NCI-H524 treated with DMSO at 0.1 percent for 48 hours (cell line): Measurements from ENCODE around the gene MYO6.

Experiments
- DNase-seq: peaks from one replicate; lab custom pipeline; 2025; lab: John Stamatoyannopoulos, UW

The MYO6 gene

DNA sequence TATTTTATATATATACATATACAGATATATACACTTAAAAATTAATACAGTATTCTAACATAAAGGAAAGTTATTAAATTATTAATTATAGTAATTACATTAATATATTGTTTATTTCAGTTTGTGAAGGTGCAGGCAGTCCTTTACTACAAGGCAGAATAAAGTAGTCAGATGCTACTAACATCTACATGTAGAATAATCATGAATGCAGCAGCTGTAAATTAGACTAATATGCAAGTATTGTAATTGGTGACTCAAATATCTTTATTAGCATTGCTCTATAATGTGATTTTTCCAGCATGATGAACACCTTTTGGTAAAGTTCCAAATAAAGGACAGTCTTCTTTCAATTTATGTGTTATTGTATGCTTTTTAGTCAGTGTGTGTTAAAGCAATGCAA is 17.3 kb downstream of the MYO6 start:
- DNase-seq: no peak

DNA sequence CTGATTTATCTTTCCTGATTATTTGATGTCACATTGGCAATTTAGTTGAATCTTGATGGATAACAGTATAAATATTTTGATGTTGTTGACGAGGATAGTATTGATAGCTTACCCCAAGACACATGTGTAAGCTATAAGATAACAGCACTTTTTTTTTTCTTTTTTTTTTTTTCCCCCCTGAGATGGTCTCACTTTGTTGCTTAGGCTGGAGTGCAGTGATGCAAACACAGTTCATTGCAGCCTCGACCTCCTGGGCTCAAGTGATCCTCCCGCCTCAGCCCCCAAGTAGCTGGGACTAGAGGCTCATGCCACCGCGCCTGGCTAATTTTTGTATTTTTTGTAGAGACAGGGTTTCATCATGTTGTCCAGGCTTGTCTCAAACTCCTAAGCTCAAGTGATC is 21.8 kb downstream of the MYO6 start:
- no peak for DNase-seq

DNA sequence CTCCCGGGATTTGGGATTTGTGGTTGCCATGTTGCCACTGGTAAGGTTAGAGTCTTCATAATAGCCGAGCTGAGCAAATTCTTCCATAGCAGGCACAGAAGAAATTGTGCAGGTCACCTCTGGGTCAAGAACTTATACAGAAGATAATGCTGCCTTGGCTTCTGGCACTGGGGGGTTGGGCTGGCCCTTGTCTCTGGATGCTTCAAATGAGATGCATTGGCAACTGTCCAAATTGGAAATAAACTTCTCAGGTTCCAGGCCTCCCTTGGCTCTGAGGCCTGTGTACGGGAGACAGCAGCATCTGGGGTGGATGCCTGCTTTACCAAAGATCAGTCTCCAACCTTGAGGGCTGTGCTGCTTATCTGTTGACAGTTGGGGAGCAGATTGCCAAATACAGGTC is 26.2 kb downstream of the MYO6 start:
- peak; percentile 92 for DNase-seq

DNA sequence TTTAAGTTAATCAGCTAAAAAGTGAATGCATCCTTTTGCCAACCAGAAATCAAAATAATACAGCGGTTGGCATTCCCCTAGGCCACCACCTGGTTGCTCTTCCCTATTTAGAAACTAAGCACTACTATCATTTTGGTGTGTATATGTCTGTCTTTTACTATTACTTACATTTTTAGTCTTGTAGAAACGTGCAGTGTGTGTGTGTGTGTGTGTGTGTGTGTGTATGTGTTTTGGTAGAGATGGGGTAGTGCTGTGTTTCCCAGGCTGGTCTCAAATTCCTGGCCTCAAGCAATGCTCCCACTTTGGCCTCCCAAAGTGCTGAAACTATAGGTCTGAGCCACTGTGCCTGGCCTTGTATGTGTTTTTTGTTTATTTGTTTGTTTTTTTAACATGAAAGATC is 27.4 kb downstream of the MYO6 start:
- DNase-seq: no peak

DNA sequence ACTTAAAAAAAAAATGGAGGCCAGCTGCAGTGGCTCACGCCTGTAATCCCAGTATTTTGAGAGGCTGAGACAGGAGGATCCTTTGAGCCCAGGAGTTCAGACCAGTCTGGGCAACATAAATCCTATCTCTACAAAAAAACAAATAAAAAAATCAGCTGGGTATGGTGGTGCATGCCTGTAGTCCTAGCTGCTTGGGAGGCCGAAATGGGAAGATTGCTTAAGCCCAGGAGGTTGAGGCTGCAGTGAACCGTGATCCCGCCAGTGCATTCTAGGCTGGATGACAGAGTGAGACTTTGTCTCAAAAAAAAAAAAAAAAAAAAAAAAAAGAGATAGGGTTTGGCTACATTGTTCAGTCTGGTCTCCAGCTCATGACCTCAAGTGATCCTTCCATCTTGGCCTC is 29.7 kb downstream of the MYO6 start:
- DNase-seq: no peak

DNA sequence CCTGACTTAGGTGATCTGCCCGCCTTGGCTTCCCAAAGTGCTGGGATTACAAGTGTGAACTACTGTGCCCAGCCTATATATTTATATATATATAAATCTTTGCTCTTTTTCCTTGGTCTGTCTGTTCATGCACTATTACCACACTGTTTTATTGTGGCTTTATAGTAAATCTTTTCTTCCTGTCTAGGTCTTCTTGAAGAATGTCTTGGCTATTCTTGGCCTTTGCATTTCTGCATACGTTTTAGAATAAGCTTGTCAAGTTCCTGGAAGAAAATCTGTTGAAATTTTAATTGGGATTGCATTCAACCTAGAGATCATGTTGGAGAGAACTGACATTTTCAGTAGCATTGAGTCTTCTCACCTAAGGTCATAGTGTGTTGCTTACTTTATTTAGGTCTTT is 37.1 kb downstream of the MYO6 start:
- no peak for DNase-seq

DNA sequence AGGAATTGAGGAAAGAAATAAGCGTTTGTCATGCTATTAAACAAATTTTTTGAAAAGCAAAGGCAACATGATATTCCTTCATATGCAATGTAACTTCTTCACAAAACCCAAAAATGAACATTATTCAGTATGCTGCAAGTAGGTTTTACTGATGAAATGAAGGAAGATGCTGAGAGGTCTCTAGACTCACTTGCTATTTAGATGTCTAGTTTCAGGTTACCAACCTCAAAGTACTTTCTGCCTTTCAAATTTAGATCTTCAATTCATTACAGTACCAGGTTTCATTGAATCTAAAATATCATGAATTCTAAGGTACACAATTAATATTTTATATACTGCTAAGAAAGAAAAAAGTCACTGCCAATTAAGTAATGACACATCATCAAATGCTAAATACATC is 39.9 kb downstream of the MYO6 start:
- DNase-seq: no peak

DNA sequence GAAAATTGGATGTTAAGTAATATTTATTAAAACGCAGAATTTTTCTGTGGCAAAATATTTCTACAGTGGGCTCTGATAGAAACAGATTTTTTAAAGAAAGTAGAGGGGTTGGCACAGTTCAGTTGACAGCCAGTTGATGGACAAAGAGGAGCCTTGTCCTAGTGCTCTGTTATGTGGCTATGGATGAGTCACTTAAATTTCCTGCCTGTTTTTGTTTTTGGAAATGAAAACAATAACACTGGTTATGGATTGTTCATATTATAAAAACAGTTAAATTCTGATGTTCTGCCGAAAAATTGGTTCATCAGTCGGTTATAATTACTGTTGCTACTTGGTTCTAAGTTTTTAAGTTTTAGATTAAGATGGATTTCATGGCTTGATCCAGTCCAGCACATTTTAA is 42.8 kb downstream of the MYO6 start:
- DNase-seq: no peak

DNA sequence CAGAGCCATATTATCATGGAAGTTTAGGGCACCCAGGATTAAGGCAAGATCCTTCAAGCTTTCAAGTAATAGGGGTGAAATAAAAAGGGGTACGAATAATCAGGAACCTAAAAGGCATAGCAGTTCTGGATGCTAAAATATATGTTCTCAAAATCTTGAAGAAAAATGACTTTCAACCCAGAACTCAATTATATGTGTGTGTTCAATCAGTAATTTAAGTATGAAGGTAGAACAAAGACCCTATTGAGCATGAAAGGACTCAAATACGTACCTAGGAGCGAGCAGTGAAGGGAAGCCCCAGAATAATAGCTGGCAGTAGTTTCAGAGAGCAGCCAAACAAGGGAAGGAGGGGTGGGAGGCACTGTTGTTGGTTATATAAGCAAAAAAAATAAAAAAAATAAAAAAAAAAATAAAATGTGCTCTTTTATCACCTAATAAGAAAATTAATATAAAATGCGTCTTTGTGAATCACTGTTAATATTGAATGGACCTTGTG is 45.4 kb downstream of the MYO6 start:
- no peak for DNase-seq

DNA sequence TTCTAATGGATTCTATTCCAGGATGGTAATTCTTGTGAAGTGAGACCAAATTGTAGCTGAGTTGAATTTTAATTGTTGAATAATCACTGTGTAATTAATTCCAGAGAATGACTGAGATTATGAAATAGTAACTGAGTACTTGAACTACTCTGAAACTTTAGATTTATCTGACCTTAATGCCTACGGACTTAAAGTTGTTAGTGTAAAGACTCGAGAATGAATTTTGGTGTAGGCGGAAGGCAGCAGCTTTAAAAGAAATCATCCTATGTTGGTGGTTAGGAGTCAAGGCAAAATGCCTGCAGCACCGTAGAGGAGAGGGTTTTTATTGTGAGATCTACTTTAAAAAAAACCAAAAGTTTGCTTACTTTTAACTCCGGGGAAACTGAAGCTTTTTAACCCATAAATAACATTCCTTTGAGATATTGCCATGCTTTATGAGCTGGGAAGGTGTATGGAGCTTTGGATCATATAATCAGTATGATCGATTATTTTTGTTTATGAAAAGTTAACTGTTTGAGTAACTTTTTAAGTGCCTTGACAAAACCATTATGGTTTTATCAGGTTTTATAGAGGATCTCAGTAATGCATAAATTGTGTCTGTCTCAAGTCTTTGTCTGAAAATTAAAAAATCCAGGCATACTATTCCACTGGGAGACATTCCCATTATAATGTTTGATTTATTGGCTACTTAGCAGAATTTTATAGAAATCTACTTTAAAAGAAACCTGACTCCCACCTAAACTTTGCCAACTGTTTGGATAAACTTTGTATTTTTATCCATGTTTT is 46.1 kb downstream of the MYO6 start:
- no peak for DNase-seq

DNA sequence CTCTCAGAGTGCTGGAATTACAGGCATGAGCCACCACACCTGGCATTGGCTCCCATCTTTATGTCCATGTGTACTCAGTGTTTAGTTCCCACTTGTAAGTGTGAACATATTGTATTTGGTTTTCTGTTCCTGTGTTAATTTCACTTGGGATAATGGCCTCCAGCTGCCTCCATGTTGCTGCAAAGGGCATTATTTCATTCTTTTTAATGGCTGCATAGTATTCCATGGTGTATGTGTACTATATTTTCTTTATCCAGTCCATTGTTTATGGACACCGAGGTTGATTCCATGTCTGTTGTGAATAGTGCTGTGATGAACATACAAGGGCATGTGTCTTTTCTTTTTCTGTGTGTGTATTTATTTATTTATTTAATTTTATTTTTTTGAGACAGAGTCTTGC is 47.7 kb downstream of the MYO6 start:
- no peak for DNase-seq

DNA sequence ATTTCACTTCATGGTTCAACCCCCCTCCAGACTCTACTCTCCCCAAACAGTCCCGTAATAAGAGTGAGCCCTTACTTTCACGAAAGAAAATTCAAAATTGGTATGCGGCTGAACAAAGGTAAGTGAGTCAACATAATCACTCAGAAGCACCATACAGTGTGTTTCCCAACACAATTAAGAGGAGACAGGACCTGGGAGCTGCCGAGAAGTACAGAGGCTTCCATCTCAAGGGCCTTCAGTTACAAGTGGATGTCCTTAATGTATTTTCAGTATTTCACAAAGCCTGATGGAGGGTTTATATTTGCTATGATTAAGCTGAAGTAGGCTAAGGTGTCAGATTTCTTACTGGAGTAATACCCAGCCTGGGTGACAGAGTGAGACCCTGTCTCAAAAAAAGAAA is 51.1 kb downstream of the MYO6 start:
- DNase-seq: peak; percentile 74

DNA sequence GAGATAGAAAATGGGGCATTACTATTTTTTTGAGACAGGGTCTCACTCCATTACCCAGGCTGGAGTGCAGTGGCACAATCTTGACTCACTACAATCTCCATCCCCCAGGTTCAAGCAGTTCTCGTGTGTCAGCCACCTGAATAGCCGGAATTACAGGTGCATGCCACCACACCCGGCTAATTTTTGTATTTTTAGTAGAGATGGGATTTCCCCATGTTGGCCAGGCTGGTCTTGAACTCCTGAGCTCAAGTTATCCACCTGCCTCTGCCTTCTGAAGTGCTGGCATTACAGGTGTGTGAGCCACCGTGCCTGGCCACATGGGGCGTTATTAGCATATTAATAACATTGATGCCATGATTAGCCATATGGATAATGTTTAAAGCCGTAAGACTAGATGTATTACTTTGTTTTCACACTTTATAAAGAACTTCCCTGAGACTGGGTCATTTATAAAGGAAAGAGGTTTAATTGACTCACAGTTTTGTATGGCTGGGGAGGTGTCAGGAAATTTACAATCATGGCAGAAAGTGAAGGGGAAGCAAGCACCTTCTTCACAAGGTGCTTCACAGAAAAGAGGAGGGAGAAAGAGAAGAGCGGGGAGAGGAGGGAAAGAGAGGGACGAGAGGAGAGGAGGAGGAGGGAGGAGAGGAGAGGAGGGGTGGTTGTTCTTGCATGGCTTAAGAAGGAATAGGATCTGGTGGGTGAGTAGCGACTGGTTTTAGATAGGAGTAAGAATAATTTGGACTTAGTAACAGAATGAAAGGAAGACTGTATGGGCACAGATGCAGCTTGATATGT is 51.9 kb downstream of the MYO6 start:
- DNase-seq: no peak

DNA sequence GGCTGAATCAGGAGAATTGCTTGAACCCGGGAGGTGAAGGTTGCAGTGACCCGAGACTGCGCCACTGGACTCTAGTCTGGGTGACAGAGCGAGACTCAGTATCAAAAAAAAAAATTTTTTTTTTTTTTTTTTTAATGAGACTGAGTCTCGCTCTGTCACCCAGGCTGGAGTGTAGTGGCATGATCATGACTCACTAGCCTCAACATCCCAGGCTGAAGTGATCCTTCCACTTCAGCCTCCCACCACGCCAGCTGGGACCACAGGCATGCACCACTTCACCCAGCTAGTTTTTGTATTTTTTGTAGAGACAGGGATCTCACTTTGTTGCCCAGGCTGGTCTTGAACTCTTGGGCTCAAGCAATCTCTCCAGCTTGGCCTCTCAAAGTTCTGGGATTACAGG is 53.3 kb downstream of the MYO6 start:
- no peak for DNase-seq

DNA sequence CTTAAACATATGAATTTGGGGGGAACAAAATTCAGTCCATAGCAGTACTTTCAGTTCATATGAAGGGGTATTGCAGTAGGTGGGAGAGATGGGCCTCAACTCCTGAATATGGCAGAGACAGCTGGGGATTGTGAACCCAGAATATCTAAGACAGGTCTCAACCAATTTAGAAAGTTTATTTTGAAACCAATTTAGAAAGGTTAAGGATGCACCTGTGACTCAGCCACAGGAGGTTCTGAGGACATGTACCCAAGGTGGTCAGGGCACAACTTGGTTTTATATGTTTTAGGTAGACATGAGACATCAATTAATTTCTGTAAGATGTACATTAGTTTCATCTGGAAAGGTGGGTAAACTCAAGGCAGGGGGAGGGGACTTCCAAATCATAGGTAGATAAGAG is 59.5 kb downstream of the MYO6 start:
- DNase-seq: no peak

DNA sequence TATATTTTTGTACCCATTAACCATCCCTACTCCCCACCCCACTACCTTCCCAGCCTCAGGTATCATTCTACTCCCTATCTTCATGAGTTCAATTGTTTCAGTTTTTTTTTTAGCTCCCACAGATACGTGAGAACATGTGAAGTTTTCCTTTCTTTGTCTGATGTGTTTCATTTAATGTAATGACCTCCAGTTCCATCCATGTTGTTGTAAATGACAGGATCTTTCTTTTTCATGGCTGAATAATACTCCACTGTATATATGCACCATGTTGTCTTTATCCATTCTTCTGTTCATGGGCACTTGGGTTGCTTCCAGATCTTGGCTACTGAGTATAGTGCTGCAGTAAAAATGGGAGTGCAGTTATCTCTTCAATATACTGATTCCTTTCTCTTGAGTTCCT is 63.5 kb downstream of the MYO6 start:
- DNase-seq: no peak

DNA sequence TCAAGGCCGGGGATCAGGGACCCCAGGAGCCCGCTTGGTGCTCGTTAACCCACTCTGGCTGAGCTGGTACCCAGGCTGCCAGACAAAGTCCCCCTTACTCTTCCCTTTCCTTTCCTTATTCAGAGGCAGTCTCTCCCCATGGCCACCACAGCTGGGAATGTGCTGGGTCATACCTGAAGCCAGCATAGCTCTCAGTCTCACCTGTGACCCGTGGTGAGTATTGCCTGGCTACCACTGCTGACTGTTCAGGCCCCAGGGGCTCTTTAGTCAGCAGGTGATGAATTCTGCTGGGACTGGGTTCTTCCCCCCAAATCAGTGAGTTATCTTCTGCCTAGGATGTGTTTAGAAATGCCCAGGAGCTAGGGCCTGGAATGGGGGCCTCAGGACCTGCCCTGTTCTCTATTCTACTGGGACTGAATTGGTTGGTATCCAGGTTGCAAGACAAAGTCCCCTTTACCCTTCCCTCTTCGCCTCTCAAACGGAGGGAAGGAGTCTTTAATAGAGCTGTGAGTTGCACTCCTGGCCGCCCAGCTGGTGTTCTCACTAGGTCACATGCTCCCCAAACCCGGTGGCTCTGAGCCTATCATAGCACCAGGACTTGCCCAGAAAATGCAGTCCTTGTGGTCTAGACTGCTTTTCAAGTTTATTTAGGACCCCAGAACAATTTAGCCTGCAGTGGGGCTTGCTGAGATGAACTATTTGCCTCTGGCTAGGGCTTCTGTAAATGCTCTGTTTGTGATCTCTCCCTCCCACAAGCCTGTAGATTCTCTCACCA is 64.6 kb downstream of the MYO6 start:
- no peak for DNase-seq

DNA sequence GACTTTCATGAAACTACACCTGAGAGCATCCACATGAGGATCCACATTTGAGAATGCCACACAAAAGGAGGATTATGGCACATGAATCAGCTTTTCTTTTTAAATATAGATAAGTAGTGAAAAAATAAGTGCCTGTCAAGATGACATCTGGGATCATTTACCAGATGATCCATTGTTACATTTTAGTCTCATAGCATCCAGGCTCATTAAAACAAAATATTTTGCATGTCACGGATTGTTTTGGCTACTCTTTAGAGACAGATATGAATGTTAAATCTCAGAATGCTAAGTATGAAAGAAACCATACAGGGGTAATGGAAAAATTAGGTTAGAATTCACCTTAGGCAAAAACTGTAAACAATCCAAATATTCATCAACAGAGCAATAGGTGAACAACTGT is 66.7 kb downstream of the MYO6 start:
- DNase-seq: no peak

DNA sequence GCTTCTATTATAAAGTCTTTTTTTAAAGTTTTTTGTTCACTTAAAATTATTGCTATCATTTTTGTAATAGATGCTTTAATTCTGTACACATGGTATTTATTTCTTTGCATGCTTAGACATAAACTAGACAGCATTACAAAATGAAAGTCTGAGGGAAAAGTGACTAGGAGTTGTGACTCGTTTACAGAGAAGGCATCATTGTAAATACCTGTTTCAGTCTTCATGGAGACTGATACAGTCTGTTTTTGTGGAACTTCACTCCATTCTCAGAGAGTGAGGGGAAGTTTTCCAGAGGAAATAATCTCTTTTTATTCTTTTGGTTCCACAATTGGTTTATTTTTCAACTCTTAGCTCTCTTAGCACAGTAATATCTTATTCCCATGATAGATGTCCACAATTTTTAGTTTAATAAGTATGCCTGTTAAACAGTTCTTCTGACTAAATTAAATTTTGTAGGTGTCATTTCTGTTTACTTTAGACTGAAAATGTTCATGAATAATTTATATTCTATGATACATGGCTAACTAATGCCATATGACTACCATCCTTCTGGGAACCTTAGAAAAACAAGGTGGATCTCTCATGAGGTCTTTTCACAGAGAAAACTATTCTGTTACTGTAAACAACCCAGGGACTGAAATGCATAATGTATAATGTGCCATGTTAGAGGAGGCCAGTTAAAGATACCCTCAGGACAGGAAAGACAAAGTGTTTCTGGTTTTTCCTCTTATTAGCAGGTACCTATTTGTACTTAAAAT is 69.2 kb downstream of the MYO6 start:
- no peak for DNase-seq

DNA sequence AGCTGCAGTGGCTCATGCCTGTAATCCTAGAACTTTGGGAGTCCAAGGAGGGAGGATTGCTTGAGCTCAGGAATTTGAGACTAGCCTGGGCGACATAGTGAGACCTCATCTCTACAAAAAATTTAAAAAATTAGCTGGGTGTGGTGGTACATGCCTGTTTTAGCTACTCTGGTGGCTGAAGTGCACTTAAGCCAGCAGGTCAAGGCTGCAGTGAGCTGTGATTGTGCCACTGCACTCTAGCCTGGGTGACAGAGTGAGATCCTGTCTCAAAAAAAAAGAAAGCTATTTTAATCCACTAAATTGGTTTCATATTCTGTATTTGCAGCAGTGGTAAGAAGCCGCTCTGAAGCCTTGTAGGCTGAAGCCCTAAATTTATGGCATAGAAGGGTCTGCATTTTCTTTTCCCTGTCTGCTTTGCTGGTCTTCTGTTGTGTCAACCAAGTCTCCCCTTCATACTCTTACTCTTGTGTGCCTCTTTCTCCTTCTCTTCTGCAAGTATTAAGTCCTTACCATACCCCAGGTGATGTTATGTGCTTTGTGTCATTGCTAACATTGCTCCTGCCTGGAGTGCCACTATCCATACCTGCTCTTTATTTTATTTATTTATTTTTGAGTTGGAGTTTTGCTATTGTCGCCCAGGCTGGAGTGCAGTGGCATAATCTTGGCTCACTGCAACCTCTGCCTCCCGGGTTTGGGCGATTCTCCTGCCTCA is 70.9 kb downstream of the MYO6 start:
- DNase-seq: no peak

DNA sequence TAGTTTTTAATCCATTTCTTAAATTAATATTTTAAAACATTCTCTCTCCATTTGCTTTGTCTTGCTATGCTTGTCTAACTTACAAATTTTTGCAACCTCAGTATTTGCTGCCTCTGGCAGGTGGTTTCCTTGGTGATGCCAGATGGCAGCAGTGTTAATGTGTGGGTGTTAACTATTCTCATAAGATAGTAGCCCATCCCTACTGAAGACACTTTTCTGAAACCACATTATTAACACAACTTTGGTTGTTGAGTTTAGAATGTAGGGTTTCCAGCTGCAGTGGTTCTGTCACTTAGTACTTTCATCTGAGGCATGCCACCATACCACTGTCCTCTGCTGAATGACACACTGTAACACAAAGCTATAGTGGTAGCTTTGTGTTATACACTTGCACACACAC is 75.1 kb downstream of the MYO6 start:
- DNase-seq: peak; percentile 30
